Measurements from ENCODE around the gene NEK6. TPM values are rescaled to one million over a fixed set of nuclear protein-coding genes. Genes with fewer than 3 reads are reported as not detected.

NEK6 gene
- total RNA-seq (10 to 100 TPM in 3 of 5 donors, 1 to 10 TPM in 2; 5.9 to 12.5 (median 10.4) TPM), total RNA-seq (2.3 to 76.8 (median 6.6) reads per million in 29 experiments)
- total RNA-seq (2013), result 7.1 TPM

DNA sequence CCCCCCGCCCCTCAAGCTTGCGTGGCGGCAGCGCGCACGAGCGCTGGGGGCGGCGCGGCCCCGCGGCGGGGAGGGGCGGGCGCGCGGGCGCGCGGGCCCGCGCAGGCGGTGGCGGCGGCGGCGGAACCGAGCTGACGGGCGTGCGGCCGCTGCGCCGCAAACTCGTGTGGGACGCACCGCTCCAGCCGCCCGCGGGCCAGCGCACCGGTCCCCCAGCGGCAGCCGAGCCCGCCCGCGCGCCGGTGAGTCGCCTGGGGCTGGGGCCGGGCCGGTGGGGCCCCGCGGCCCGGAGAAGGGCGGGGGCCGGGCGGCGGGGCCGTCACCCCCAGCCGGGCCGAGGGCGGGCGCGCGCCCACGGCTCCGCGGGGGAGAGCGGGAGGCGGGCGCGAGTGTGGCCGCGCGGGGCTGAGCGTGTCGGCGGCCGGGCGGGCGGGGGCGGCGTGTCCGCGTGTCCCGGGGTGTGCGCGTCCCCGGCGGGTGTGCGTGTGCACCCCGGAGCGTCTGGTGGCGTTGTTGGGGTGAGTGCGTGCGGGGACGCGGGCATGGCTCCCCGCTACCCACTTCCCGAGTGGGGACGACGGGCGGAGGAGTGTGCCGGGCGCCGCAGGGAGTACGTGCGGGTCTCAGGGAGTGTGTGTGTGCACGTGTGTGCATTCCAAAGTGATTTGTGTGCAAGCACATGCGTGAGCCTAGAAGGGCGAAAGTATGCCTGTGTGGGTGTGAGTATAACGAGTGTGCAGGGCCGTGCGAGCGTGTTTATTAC, at the start of gene NEK6:
NEK6 (plus strand) TSS at position 106 of the 763 bp plus-strand sequence. CDS start 44,016 bp downstream, outside the sequence.
- ATAC-seq (replicated peaks in 1 of 4) (peak; percentile 63 to 71 (median 66)), DNase-seq (peak in 23 of 35 experiments; percentile 4 to 60 (median 23))
- Histone ChIP-seq H3K27me3 (replicated peaks in 1 of 2; ENCODE audit: control insufficient read depth in 2 of 2, extremely low read depth in 1 of 2, insufficient read depth in 2 of 2, low read length in 1 of 2) (peaks cover 0 to 21% of the 10 kb centered on the region in 2 experiments), H3K27ac (ENCODE audit: low read length) (no peak within 1 kb of the TSS), H3K9me3 (no peaks in the 10 kb centered on the region), H3K4me3 (ENCODE audit: control insufficient read depth in 1 of 2, extremely low read depth in 1 of 2, low read length in 1 of 2) (peak within 1 kb of the TSS; percentile 74 to 83), H3K36me3 (ENCODE audit: control insufficient read depth in 2 of 2, extremely low read depth in 1 of 2, insufficient read depth in 1 of 2, low read length in 1 of 2) (no peaks in the 10 kb centered on the region), H3K4me1 (ENCODE audit: control insufficient read depth in 1 of 2, extremely low read depth in 1 of 2, insufficient read depth in 2 of 2, low read length in 2 of 2) (peaks cover 3 to 41% of the 10 kb centered on the region in 2 experiments)
- ChIA-PET CTCF (no interaction called here), POLR2A (no interaction called here)
- Mint-ChIP-seq H3K9me3 (no peaks in the 10 kb centered on the region), H3K27ac (peak within 1 kb of the TSS; percentile 71 to 87), H3K4me1 (peaks cover 21 to 51% (median 34%) of the 10 kb centered on the region in 3 donors), H3K36me3 (no peaks in the 10 kb centered on the region), H3K27me3 (peaks cover 21 to 27% of the 10 kb centered on the region in 2 donors), H3K4me3 (peak within 1 kb of the TSS; percentile 85 to 91 (median 88))
- under 1% methylated on average over 116 of the region's 116 CpGs for WGBS (ENCODE audit: insufficient coverage)

DNA sequence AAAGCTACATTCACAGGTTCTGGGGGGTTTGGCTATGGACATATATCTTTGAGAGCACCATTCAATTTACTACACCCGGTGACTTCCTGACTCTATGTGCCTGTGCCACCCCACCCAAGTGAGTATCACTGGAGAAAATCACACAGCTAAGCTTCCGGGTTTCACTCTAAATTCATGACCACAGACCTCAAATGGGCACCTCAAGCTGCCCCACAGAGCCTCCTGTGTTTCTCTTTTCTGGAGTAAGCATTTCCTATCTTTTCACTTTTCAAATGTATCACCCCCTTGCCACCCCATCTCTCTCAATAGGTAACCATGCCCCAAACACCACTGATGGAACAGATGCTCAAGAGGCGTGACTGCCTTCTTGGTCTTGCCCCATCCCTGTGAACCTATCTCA, 49.2 kb upstream of the NEK6 start:
- Histone ChIP-seq H3K4me3 (ENCODE audit: control insufficient read depth in 1 of 2, extremely low read depth in 1 of 2, low read length in 1 of 2) (no peak overlapping the region), H3K9me3 (no peaks in the 10 kb centered on the region), H3K27ac (ENCODE audit: low read length) (no peak overlapping the region), H3K36me3 (ENCODE audit: control insufficient read depth in 2 of 2, extremely low read depth in 1 of 2, insufficient read depth in 1 of 2, low read length in 1 of 2) (no peaks in the 10 kb centered on the region), H3K27me3 (replicated peaks in 1 of 2; ENCODE audit: control insufficient read depth in 2 of 2, extremely low read depth in 1 of 2, insufficient read depth in 2 of 2, low read length in 1 of 2) (no peaks in the 10 kb centered on the region), H3K4me1 (ENCODE audit: control insufficient read depth in 1 of 2, extremely low read depth in 1 of 2, insufficient read depth in 2 of 2, low read length in 2 of 2) (peaks cover 3 to 31% of the 10 kb centered on the region in 2 experiments)
- ATAC-seq (replicated peaks in 1 of 4), result peak in 3 of 4 experiments; percentile 28 to 65 (median 63)
- Mint-ChIP-seq H3K4me3 (peak overlapping the region in 1 of 3 donors; percentile 18), H3K27ac (peak overlapping the region; percentile 2 to 40), H3K36me3 (no peaks in the 10 kb centered on the region), H3K9me3 (no peaks in the 10 kb centered on the region), H3K4me1 (peaks cover 32 to 59% (median 40%) of the 10 kb centered on the region in 3 donors), H3K27me3 (no peaks in the 10 kb centered on the region)
- DNase-seq, result peak in 1 of 35 experiments; percentile 33
- WGBS (ENCODE audit: insufficient coverage), result 16% methylated on average over 3 of the region's 3 CpGs
- ChIA-PET CTCF (no interaction called here), POLR2A (no interaction called here)

GRCh38 chr9:124209279-124209678, 48.5 kb upstream of the NEK6 start:
- Histone ChIP-seq H3K4me3 (ENCODE audit: control insufficient read depth in 1 of 2, extremely low read depth in 1 of 2, low read length in 1 of 2) (no peak overlapping the region), H3K36me3 (ENCODE audit: control insufficient read depth in 2 of 2, extremely low read depth in 1 of 2, insufficient read depth in 1 of 2, low read length in 1 of 2) (no peaks in the 10 kb centered on the region), H3K4me1 (ENCODE audit: control insufficient read depth in 1 of 2, extremely low read depth in 1 of 2, insufficient read depth in 2 of 2, low read length in 2 of 2) (peaks cover 6 to 38% of the 10 kb centered on the region in 2 experiments), H3K27me3 (replicated peaks in 1 of 2; ENCODE audit: control insufficient read depth in 2 of 2, extremely low read depth in 1 of 2, insufficient read depth in 2 of 2, low read length in 1 of 2) (no peaks in the 10 kb centered on the region), H3K27ac (ENCODE audit: low read length) (no peak overlapping the region), H3K9me3 (no peaks in the 10 kb centered on the region)
- WGBS (ENCODE audit: insufficient coverage), result 76% methylated on average over 4 of the region's 7 CpGs
- no peaks in the 10 kb centered on the region for H3K27me3 Mint-ChIP-seq
- H3K4me1 Mint-ChIP-seq, result peaks cover 35 to 58% (median 37%) of the 10 kb centered on the region in 3 donors
- ChIA-PET CTCF (no interaction called here), POLR2A (no interaction called here)
- peak overlapping the region in 1 of 2 donors; percentile 2 for H3K27ac Mint-ChIP-seq
- ATAC-seq (replicated peaks in 1 of 4), result no peak
- no peak for DNase-seq
- peak overlapping the region in 1 of 3 donors; percentile 18 for H3K4me3 Mint-ChIP-seq
- H3K9me3 Mint-ChIP-seq, result no peaks in the 10 kb centered on the region
- no peaks in the 10 kb centered on the region for H3K36me3 Mint-ChIP-seq

DNA sequence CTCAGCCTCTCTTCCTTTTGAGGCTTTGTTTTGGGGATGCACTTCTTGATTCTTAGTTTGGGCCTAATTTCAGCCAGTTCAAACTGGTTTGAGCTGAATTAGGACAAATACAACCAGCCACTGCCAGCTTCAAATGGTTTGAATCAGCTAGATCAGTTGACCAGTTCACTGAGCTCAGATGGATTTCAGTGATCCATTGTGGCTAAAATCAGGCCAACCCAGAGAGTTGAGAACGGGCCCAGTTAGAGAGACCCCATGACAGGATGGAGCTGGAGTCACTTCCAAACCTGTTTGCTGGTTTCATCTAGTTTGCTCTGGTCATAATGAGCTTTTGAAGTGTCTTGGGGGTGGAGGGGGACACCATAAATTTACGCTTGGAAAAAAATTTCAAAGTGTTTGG, 48.0 kb upstream of the NEK6 start:
- ChIA-PET CTCF (no interaction called here), POLR2A (no interaction called here)
- Histone ChIP-seq H3K27me3 (replicated peaks in 1 of 2; ENCODE audit: control insufficient read depth in 2 of 2, extremely low read depth in 1 of 2, insufficient read depth in 2 of 2, low read length in 1 of 2) (no peaks in the 10 kb centered on the region), H3K4me3 (ENCODE audit: control insufficient read depth in 1 of 2, extremely low read depth in 1 of 2, low read length in 1 of 2) (no peak overlapping the region), H3K36me3 (ENCODE audit: control insufficient read depth in 2 of 2, extremely low read depth in 1 of 2, insufficient read depth in 1 of 2, low read length in 1 of 2) (no peaks in the 10 kb centered on the region), H3K27ac (ENCODE audit: low read length) (no peak overlapping the region), H3K9me3 (no peaks in the 10 kb centered on the region), H3K4me1 (ENCODE audit: control insufficient read depth in 1 of 2, extremely low read depth in 1 of 2, insufficient read depth in 2 of 2, low read length in 2 of 2) (peaks cover 6 to 43% of the 10 kb centered on the region in 2 experiments)
- no peak overlapping the region for H3K27ac Mint-ChIP-seq
- 70% methylated on average over 2 of the region's 2 CpGs for WGBS (ENCODE audit: insufficient coverage)
- DNase-seq, result no peak
- no peak for ATAC-seq (replicated peaks in 1 of 4)
- H3K9me3 Mint-ChIP-seq, result no peaks in the 10 kb centered on the region
- H3K27me3 Mint-ChIP-seq, result no peaks in the 10 kb centered on the region
- no peaks in the 10 kb centered on the region for H3K36me3 Mint-ChIP-seq
- H3K4me3 Mint-ChIP-seq, result no peak overlapping the region
- H3K4me1 Mint-ChIP-seq, result peaks cover 37 to 62% (median 42%) of the 10 kb centered on the region in 3 donors

DNA sequence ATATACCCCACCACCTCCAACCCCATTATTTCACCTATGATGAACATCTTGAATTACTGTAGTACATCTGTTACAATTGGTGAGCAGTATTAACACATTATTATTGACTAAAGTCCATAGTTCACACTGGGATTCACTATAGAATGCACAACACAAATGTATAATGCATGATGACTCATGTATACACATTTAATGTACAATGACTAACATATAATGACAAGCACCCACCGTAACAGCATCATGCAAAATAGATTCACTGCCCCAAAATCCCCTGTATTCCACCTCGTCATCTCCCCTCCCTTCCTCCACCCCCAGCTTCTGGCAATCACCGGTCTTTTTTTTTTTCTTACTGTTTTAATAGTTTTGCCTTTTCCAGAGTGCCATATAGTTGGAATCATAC, 47.1 kb upstream of the NEK6 start:
- no peaks in the 10 kb centered on the region for H3K9me3 ChIP-seq
- ChIA-PET POLR2A (interaction anchor here in 1 of 2 donors (0.7 kb wide), 1 partner anchor 1883 kb away, joined by 3 read pairs; no protein-coding TSS in a partner anchor), CTCF (no interaction called here)
- Mint-ChIP-seq H3K4me3 (no peak overlapping the region), H3K27ac (no peak overlapping the region), H3K36me3 (no peaks in the 10 kb centered on the region), H3K27me3 (no peaks in the 10 kb centered on the region), H3K4me1 (peaks cover 46 to 68% (median 49%) of the 10 kb centered on the region in 3 donors), H3K9me3 (no peaks in the 10 kb centered on the region)
- DNase-seq (no peak), ATAC-seq (replicated peaks in 1 of 4) (no peak)
- no peak overlapping the region for H3K27ac ChIP-seq (ENCODE audit: low read length)
- no peaks in the 10 kb centered on the region for H3K36me3 ChIP-seq (ENCODE audit: control insufficient read depth in 2 of 2, extremely low read depth in 1 of 2, insufficient read depth in 1 of 2, low read length in 1 of 2)
- H3K4me3 ChIP-seq (ENCODE audit: control insufficient read depth in 1 of 2, extremely low read depth in 1 of 2, low read length in 1 of 2), result no peak overlapping the region
- peaks cover 6 to 52% of the 10 kb centered on the region in 2 experiments for H3K4me1 ChIP-seq (ENCODE audit: control insufficient read depth in 1 of 2, extremely low read depth in 1 of 2, insufficient read depth in 2 of 2, low read length in 2 of 2)
- no CpG with 5 or more reads among the region's 3 CpGs for WGBS (ENCODE audit: insufficient coverage)
- no peaks in the 10 kb centered on the region for H3K27me3 ChIP-seq (replicated peaks in 1 of 2; ENCODE audit: control insufficient read depth in 2 of 2, extremely low read depth in 1 of 2, insufficient read depth in 2 of 2, low read length in 1 of 2)

DNA sequence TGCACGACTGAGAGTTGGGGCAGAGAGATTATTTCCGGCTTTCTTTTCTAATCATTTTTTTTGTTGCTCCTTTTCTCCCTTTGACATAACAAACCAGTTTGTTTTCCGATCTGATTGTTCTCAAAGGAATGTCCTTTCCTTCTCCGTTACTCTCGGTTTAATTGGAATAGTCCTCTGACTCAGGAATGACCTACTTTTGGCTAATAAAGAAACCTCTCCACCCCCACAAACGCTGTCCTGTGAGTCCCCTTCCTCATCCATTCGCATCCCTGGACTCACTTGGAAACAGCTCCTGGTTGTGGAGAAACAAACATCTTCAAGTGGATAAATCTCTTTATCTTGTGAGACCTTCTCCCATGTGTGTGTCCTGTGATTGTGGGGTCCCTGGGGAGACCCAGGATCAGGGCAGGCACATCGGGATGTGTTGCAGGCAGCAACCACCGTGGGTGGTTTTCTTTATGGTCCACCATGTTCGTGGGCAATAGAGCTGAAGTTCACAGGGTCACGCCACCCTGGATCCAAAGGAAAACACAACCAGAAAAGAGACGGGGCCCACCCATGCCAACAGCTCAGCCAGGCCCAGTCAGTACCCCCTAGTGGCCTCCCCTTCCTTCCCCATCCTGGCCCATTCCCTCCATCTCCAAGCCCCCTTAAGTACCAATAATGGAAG, 45.2 kb upstream of the NEK6 start:
- ChIA-PET POLR2A (no interaction called here), CTCF (no interaction called here)
- no peaks in the 10 kb centered on the region for H3K27me3 Mint-ChIP-seq
- Histone ChIP-seq H3K27me3 (replicated peaks in 1 of 2; ENCODE audit: control insufficient read depth in 2 of 2, extremely low read depth in 1 of 2, insufficient read depth in 2 of 2, low read length in 1 of 2) (no peaks in the 10 kb centered on the region), H3K36me3 (ENCODE audit: control insufficient read depth in 2 of 2, extremely low read depth in 1 of 2, insufficient read depth in 1 of 2, low read length in 1 of 2) (no peaks in the 10 kb centered on the region), H3K9me3 (no peaks in the 10 kb centered on the region), H3K27ac (ENCODE audit: low read length) (no peak overlapping the region), H3K4me3 (ENCODE audit: control insufficient read depth in 1 of 2, extremely low read depth in 1 of 2, low read length in 1 of 2) (no peak overlapping the region), H3K4me1 (ENCODE audit: control insufficient read depth in 1 of 2, extremely low read depth in 1 of 2, insufficient read depth in 2 of 2, low read length in 2 of 2) (peaks cover 15 to 62% of the 10 kb centered on the region in 2 experiments)
- no peaks in the 10 kb centered on the region for H3K9me3 Mint-ChIP-seq
- WGBS (ENCODE audit: insufficient coverage), result 90% methylated on average over 7 of the region's 12 CpGs
- H3K4me3 Mint-ChIP-seq, result no peak overlapping the region
- no peak overlapping the region for H3K27ac Mint-ChIP-seq
- no peaks in the 10 kb centered on the region for H3K36me3 Mint-ChIP-seq
- ATAC-seq (replicated peaks in 1 of 4), result no peak
- H3K4me1 Mint-ChIP-seq, result peaks cover 50 to 72% (median 51%) of the 10 kb centered on the region in 3 donors
- no peak for DNase-seq
